Activated naive CD8-positive, alpha-beta T cell treated with anti-CD3 and anti-CD28 coated beads, Interleukin-2, amount 50 U/mL, for 16 hours (primary cell): ENCODE results near the gene NR2C2.

Source experiments
- DNase-seq: peaks from one replicate; pipeline ENCODE4 v3.0.0-alpha.2; 2020; ENCODE audit warnings: low read depth, low spot score

Gene NR2C2

GRCh38 chr3:14921034-14921616 is 26.3 kb upstream of the NR2C2 start:
- DNase-seq: peak; percentile 62

DNA sequence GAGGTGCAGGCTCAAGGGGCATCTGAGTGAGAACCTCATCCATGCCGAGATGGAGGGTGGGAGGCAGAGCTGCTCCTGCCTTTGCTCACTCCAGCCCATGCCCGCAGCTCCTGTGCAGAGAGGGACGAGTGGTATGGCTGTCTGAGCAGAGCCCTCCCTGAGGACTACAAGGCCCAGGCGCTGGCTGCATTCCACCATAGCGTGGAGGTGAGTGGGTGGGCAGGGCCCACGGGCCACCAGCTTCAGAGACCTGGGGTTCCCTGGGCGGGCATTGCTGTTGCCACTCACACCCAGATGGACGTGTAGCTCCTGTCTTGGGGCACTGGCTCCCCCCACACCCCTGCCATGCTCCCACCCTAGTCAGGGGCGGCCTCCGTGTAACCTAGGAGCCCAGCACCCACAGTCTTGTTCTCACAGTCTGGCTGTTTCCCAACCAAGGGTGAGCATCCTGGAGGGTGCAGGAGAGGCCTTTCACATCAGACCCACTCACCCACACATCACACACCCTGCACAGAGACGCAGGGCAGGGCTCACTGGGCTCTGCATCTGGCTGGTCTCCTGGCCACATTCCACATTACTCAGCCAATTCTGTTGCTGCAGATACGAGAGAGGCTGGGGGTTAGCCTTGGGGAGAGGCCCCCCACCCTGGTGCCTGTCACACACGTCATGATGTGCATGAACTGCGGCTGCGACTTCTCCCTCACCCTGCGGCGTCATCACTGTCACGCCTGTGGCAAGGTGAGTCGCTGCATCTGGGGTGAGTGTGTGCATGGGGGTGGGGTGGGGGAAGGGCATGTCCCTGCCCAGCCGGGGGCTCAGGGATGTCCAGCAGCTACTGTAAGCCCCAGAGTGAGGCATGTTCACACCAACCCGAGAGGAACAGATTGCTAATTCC is 25.3 kb upstream of the NR2C2 start:
- no peak for DNase-seq

GRCh38 chr3:14922863-14923262 is 24.5 kb upstream of the NR2C2 start:
- DNase-seq: no peak

GRCh38 chr3:14923476-14923875 is 23.9 kb upstream of the NR2C2 start:
- no peak for DNase-seq

DNA sequence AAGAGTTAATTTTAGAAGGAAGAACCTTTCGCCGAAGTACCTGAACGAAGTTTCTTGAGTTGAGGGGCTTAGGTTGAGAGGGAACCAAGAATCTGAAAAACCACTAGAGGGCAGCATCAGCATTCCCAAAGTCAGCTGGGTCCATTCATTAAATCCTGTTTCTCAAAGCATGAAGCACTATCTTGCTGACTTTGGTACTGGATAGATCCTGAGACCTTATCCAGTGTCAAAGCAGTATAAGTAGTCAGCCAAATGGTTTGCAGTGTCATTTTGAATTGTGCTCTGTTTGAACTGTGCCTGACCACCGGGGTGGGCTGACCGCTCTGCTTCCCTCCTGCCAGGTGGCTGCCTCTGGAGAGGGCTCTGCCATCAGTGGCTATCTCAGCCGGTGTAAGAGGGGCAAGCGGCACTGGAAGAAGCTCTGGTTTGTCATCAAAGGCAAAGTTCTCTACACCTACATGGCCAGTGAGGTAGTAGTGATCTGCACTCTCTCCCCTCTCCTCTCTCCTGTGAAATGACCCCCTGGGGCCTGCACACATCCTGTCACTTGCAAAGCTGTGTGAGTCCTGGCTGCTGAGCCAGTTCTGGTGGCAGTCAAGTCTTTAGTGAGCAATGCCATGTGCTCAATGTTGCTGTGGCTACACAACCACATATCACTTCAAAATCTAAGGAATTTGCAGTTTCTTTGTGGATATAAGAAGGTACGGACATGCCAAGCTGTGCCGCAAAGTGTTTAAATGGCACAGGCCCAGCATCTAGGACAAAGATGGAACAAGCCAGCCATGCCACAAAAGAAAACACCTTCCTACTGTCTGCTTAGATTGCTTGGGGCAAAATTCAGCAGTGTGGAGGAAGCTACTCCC is 21.4 kb upstream of the NR2C2 start:
- DNase-seq: no peak

- DNase-seq: no peak
Measured at GRCh38 chr3:14926592-14926991, 20.8 kb upstream of the NR2C2 start.

DNA sequence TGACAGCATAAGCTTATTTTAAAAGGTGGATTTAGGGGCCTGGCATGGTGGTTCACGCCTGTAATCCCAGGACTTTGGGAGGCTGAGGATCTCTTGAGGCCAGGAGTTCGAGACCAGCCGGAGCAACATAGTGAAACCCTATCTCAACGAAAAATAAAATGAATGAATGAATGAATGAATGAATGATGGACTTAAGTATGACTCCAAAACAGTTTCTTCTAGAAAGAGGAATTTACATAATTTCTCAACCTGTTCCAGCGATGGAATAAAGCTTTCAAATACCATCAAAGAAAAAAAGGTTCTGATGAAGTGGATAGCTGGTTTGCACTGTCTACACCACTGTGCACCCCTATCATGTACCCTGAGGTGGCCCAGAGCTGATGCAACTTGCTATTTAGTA is 20.1 kb upstream of the NR2C2 start:
- DNase-seq: no peak

DNA sequence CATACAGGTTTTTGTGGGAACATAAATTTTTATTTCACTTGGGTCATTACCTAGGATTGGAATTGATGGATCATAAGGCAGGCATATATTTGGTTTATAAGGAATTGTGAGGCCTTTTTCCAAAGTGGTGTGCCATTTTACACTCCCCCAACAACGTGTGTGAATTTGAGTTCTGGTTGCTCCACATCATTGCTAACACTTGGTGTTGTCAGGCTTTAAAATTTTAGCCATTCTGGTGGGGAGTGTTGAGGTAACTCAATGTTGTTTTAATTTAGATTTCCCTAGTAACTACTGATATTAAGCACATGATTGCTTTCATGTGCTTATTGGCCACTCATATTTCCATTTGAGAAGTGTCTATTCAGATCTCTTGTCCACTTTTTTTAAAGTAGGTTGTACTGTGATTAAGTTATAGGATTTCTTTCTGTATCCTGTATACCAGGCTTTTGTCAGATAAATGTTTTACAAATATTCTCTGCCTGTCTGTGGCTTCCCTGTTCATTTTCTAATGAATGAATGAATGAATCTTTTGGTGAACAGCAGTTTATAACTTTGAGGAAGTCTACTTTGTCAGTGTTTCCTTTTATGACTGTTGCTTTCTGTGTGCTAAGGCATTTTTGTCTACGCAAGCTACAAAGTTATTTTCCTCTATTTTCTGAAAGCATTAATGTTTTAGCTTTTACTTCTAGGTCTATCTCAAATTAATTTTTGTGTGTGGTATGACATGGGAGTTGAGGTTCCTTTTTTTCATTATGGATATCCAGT is 17.9 kb upstream of the NR2C2 start:
- DNase-seq: no peak

GRCh38 chr3:14933820-14934425 is 13.5 kb upstream of the NR2C2 start:
- no peak for DNase-seq

DNA sequence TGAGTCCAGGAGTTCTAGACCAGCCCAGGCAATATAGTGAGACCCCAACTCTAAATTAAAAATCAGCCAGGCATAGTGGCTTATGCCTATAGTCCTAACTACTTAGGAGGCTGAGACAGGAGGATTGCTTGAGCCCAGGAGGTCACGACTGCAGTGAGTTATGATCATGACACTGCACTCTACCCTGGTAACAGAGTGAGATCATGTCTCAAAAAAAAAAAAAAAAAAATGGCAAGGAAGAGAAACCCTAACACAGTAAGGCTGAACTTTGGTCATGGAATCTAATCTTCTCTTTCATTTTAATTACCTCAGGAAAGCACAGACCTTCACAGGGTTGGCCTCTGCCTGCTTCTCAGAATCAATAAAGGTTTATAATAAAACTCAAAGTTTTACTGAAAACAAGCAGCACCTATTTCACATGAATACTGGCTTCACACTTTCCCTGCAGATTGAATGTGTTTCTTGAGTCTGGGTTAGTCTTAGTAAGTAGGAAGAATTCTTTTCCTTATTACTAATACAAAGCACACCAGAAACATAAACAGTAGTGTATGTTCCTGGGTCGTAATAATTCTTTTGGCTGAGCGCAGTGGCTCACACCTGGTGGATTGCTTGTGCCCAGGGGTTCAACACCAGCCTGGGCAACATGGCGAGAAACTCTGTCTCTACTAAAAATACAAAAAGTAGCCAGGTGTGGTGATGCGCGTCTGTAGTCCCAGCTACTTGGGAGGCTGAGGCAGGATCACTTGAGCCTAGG is 11.6 kb upstream of the NR2C2 start:
- no peak for DNase-seq

DNA sequence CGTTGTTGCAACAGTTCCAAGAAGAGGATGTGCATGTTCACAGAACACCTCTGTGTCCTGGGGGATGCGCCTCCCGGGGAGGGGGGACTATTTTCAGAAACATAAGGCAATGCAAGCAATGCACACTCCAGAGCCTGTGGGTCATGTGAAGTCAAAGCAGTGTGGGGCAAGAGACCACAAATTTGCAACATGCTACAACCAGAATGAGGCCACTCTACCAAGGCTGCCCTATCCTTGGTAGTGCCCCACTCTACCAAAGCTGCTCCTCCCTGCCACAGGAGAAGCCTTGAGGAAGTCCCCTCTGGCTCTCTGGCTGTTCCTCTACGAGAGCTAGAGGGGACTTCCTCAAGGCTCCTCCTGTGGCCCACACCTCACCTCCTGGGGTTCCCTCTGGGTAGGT is 8.4 kb upstream of the NR2C2 start:
- DNase-seq: no peak

DNA sequence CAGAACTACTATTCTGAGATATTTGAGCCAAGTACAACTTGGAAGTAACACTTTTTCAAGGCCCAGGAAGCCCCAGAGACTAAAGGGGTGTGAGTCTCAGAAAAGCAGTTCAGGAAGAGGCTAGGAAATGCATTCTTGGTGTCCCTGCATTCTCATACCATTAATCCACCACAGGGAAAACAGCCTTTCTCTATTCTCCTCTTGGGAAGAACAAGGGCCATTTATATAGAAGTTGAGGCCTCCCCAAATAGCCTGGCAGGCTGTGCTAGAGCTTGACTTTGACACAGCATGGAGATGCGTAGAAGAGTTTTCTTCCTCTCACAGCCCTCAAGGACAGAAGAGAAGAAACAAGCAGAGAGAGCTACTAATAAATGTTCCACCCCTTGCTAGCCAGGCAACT is 5.5 kb upstream of the NR2C2 start:
- no peak for DNase-seq

DNA sequence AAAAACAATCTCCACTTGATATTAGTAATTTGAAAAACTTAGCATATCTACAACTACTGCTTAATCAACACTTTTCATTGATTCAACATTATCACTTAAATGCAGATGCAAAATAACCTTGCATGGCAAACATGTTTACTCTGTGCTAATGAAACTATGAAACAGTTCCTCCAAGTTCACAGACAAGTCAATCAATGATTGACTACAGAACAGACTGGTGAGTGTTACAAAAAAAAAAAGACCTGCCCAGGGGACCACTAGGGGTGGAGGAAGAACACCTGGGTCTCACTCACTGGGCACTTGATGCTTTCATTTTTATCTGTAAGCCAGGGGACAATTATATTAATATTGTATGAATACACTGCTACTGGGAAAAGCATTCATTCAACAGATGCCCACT is 4.3 kb upstream of the NR2C2 start:
- DNase-seq: no peak

- no peak for DNase-seq
Measured at GRCh38 chr3:14946236-14946635, 1.1 kb upstream of the NR2C2 start.

- DNase-seq: no peak
Measured at GRCh38 chr3:14946739-14947099, 664 bp upstream of the NR2C2 start.

DNA sequence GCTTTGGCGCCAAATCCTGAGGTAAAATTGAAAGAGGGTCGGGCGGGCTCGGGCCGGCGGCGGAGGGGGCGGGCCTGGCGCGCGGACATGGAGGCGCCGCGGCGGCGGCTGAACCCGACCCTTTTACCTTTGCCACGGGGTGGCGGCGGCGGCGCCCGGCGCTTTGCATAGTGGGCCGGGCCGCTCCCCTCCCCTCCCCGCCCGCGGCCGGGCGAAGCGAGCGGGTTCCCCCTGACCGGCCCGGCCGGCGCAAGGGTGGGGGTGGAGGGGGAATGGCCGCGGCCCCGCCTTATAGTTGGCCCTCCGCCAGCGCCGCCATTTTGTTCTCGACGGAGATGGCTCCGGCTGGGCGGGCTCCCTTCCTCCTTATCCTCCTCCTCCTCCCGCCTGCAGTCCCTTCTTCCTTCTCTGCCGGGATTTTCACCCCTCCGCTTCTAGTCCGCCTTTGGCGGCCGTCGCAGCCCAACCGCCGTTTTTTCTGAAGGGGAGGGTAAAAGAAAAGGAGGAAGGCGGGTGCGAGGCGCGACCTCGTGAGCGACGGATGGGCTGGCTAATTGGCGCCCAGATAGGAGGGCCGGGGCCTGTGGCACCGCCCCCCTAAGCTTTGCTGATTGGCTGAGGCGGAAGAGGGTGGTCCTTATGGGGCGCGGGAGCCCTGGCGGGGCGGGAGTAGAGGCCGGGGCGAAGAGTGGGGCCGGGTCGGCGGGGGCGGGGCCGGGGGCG is 664 bp downstream of the NR2C2 start:
- DNase-seq: peak; percentile 87

- no peak for DNase-seq
Measured at GRCh38 chr3:14948609-14949038, 1.2 kb downstream of the NR2C2 start.

- DNase-seq: no peak
Measured at GRCh38 chr3:14949126-14949525, 1.7 kb downstream of the NR2C2 start.

DNA sequence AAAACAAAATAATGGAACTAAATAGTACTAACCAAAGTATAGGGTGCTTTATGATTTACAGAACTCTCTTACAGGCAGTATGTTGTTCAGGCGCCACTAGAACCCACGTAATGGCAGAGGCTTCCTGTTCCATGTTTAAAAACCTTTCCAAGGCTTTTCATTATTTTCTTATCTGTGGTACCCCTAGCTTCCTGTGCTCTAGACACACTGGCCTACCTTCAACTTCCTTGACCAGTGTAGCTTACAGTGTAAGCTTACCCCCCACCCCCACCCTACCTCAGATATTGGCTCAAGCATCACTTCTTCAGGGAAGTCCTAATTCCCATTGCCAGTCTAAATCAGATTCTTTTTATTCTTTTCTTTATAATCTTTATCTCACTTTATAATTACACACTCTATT is 2.9 kb downstream of the NR2C2 start:
- DNase-seq: no peak

GRCh38 chr3:14957153-14957552 is 9.8 kb downstream of the NR2C2 start:
- no peak for DNase-seq
